ENCODE results near the gene PCNT.
"Not testable (repeated sequence)": the region's sequence is repeated elsewhere in the genome, so short reads cannot be mapped to it uniquely, and the experiment has no call there.

The PCNT gene

GRCh38 chr21:46392921-46393320 is 69.0 kb downstream of the PCNT start:
- no peaks in the 10 kb centered on the region for H3K27me3 ChIP-seq (ENCODE audit: control insufficient read depth, insufficient read depth, low read length)
- peaks cover 40% of the 10 kb centered on the region for H3K36me3 ChIP-seq (ENCODE audit: insufficient read depth, low read length)
- H3K9ac ChIP-seq (ENCODE audit: low read depth, low read length) = peak overlapping the region; percentile 39

DNA sequence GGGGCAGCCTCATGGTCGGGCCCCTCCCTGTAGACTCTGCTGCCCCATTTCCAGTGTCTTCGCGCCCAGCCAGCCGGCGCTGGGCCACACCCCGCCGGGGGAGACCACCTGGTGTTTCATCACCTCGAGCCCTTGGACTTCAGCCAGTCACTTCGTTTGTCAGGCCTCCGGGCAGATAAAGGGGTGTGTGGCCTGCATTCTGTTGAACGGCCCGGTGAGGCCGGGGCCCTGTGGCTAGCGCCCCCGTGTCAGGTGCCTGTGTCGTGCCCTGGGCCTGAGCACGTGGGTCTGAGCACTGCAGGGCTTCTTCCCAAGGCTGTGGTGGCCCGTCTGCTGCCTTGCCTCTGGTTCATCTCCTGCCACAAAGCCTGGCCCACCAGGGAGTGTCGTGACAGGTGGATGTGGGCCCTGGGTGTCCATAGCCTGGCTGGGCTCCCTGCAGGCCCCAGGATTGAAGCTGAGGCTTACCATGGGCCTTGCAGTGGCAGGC is 69.5 kb downstream of the PCNT start:
- Histone ChIP-seq H3K4me2 (ENCODE audit: low read length) (peak overlapping the region; percentile 75), H3K27me3 (ENCODE audit: control insufficient read depth, insufficient read depth, low read length) (no peaks in the 10 kb centered on the region), H3K4me1 (ENCODE audit: control insufficient read depth, insufficient read depth, low read length) (peaks cover 21% of the 10 kb centered on the region), H3K36me3 (ENCODE audit: insufficient read depth, low read length) (peaks cover 41% of the 10 kb centered on the region), H3K9ac (ENCODE audit: low read depth, low read length) (peak overlapping the region; percentile 39), H3K4me3 (ENCODE audit: low read length) (no peak overlapping the region), H3K9me3 (replicated peaks; ENCODE audit: low read length) (no peaks in the 10 kb centered on the region)

More at GRCh38 chr21:46392921-46393320, 69.0 kb downstream of the PCNT start:
- peak overlapping the region; percentile 75 for H3K4me2 ChIP-seq (ENCODE audit: low read length)
- H3K9me3 ChIP-seq (replicated peaks; ENCODE audit: low read length) = no peaks in the 10 kb centered on the region
- peak overlapping the region; percentile 33 for H3K4me3 ChIP-seq (ENCODE audit: low read length)
- peaks cover 21% of the 10 kb centered on the region for H3K4me1 ChIP-seq (ENCODE audit: control insufficient read depth, insufficient read depth, low read length)

DNA sequence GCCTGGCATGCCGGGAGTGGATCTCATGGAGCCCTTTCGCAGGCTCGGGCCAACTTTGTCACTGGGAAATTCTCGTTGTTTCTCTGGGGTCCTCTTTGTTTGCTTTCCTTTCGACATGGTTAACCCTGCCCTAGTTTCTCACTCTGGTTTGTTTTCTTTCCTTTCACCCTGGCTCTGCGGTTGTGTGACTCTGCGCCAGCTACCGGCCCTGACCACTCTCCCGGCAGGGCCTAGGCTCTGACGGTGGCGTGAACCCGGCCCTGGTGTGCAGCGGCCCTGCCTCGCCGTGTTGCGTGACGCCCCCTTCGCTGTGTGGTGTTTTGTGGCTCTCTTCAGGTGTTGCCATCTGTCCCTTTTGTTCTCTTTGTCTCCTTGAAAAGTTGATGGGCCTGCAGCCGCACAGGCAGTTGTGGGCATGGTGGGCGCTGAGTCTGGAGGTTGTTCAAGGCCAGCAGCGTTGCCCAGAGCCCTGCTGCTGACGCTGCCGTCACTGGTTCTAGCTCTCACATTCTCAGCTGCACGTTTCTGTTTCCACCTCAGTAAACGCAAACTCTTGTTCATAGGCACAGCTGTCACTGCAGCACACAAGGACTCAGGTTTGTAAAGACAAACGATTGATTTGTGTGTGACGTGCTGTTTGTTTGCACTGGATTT is 70.1 kb downstream of the PCNT start:
- H3K27me3 ChIP-seq (ENCODE audit: control insufficient read depth, insufficient read depth, low read length) = no peaks in the 10 kb centered on the region
- peak overlapping the region; percentile 75 for H3K4me2 ChIP-seq (ENCODE audit: low read length)
- peaks cover 21% of the 10 kb centered on the region for H3K4me1 ChIP-seq (ENCODE audit: control insufficient read depth, insufficient read depth, low read length)
- H3K4me3 ChIP-seq (ENCODE audit: low read length) = no peak overlapping the region
- peaks cover 39% of the 10 kb centered on the region for H3K36me3 ChIP-seq (ENCODE audit: insufficient read depth, low read length)
- peak overlapping the region; percentile 39 for H3K9ac ChIP-seq (ENCODE audit: low read depth, low read length)
- H3K9me3 ChIP-seq (replicated peaks; ENCODE audit: low read length) = no peaks in the 10 kb centered on the region

DNA sequence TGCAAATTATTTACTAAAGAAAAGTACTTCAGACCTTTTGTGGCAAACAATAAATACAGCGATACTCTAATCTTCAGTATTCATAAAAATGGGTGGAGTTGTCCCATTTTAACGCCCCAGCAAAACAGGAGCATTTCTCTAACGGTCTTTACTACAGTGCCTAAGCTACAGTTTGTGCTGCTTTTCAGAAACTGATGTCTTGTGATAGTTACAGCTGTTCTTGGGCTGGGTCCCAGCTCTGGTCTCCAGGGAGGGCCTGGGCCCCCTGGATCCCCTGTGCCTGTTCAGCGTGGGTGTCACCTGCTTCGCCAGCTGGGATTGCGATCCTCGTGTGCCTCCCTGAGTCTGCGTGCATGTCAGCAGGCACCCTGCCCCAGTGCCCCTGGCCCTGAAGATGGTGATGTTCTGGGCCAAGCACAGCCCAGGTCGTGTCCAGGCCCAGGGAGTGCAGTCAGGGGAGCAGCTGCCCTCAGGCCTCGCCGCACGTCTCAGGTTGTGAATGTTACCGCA is 70.7 kb downstream of the PCNT start:
- H3K4me1 ChIP-seq (ENCODE audit: control insufficient read depth, insufficient read depth, low read length) = peaks cover 21% of the 10 kb centered on the region
- no peak overlapping the region for H3K9ac ChIP-seq (ENCODE audit: low read depth, low read length)
- H3K4me2 ChIP-seq (ENCODE audit: low read length) = no peak overlapping the region
- H3K36me3 ChIP-seq (ENCODE audit: insufficient read depth, low read length) = peaks cover 39% of the 10 kb centered on the region
- H3K4me3 ChIP-seq (ENCODE audit: low read length) = no peak overlapping the region
- no peaks in the 10 kb centered on the region for H3K27me3 ChIP-seq (ENCODE audit: control insufficient read depth, insufficient read depth, low read length)
- H3K9me3 ChIP-seq (replicated peaks; ENCODE audit: low read length) = no peaks in the 10 kb centered on the region

GRCh38 chr21:46397211-46397905 is 73.4 kb downstream of the PCNT start:
- Histone ChIP-seq H3K4me1 (ENCODE audit: control insufficient read depth, insufficient read depth, low read length) (peaks cover 20% of the 10 kb centered on the region), H3K36me3 (ENCODE audit: insufficient read depth, low read length) (peaks cover 44% of the 10 kb centered on the region)

DNA sequence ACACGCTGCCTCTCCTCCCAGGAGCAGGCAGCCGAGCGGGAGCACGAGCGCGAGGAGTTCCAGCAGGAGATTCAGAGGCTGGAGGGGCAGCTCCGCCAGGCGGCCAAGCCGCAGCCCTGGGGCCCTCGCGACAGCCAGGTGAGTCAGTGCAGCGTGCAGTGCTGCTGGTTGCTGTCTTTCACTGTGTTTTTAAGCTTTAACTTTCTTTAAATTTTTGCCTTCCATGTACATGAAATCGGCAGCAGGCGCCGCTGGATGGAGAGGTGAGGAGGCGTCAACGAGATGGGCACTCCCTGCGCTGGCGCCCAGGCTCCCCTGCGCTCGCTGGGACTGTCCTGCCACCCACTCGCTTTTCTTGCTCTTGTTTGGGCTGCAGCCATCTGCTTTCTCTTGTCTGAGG is 74.0 kb downstream of the PCNT start:
- no peak overlapping the region for H3K9ac ChIP-seq (ENCODE audit: low read depth, low read length)
- no peak overlapping the region for H3K4me3 ChIP-seq (ENCODE audit: low read length)
- H3K27me3 ChIP-seq (ENCODE audit: control insufficient read depth, insufficient read depth, low read length) = no peaks in the 10 kb centered on the region
- H3K9me3 ChIP-seq (replicated peaks; ENCODE audit: low read length) = no peaks in the 10 kb centered on the region
- peaks cover 13% of the 10 kb centered on the region for H3K4me1 ChIP-seq (ENCODE audit: control insufficient read depth, insufficient read depth, low read length)
- peaks cover 50% of the 10 kb centered on the region for H3K36me3 ChIP-seq (ENCODE audit: insufficient read depth, low read length)
- H3K4me2 ChIP-seq (ENCODE audit: low read length) = no peak overlapping the region

More at GRCh38 chr21:46397211-46397905, 73.4 kb downstream of the PCNT start:
- Histone ChIP-seq H3K4me2 (ENCODE audit: low read length) (no peak overlapping the region), H3K4me3 (ENCODE audit: low read length) (no peak overlapping the region), H3K9ac (ENCODE audit: low read depth, low read length) (no peak overlapping the region), H3K27me3 (ENCODE audit: control insufficient read depth, insufficient read depth, low read length) (no peaks in the 10 kb centered on the region), H3K9me3 (replicated peaks; ENCODE audit: low read length) (no peaks in the 10 kb centered on the region)

DNA sequence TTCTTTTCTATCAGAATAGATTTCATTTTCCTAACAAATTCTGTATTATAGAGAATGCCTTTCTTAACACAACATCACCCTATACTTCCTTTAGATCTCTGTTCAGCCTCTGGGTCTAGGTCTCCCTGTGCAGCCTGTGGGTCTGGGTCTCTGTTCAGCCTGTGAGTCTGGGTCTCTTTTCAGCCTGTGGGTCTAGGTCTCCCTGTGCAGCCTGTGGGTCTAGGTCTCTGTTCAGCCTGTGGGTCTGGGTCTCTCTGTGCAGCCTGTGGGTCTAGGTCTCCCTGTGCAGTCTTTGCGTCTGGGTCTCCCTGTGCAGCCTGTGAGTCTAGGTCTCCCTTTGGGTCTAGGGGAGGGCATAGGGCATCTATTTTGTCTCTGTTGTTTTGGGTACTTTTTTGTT is 75.2 kb downstream of the PCNT start:
- Histone ChIP-seq H3K4me3 (ENCODE audit: low read length) (no peak overlapping the region), H3K9me3 (replicated peaks; ENCODE audit: low read length) (no peaks in the 10 kb centered on the region), H3K36me3 (ENCODE audit: insufficient read depth, low read length) (peaks cover 48% of the 10 kb centered on the region), H3K4me2 (ENCODE audit: low read length) (no peak overlapping the region), H3K27me3 (ENCODE audit: control insufficient read depth, insufficient read depth, low read length) (no peaks in the 10 kb centered on the region), H3K4me1 (ENCODE audit: control insufficient read depth, insufficient read depth, low read length) (peaks cover 2% of the 10 kb centered on the region), H3K9ac (ENCODE audit: low read depth, low read length) (no peak overlapping the region)

DNA sequence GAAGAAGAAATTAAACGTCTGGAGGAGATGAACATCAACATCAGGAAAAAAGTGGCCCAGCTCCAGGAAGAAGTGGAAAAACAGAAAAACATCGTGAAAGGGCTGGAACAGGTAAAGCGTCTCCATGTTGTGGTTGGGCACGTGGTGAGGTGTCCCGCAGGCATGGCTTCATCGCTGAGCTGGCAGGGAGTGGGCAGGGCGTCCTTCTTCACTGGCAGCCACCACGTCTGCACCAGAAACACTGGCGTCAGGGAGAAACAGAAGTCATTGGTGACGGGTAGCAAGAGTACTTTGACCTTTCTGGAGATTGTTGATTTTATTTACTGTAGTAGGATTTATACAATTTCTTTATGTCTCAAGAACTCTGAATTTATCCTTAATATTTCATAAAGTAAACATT is 75.7 kb downstream of the PCNT start:
- Histone ChIP-seq H3K4me1 (ENCODE audit: control insufficient read depth, insufficient read depth, low read length) (no peaks in the 10 kb centered on the region), H3K4me3 (ENCODE audit: low read length) (no peak overlapping the region), H3K9ac (ENCODE audit: low read depth, low read length) (no peak overlapping the region), H3K9me3 (replicated peaks; ENCODE audit: low read length) (no peaks in the 10 kb centered on the region), H3K27me3 (ENCODE audit: control insufficient read depth, insufficient read depth, low read length) (no peaks in the 10 kb centered on the region), H3K36me3 (ENCODE audit: insufficient read depth, low read length) (peaks cover 50% of the 10 kb centered on the region), H3K4me2 (ENCODE audit: low read length) (no peak overlapping the region)

GRCh38 chr21:46401186-46401910 is 77.4 kb downstream of the PCNT start:
- Histone ChIP-seq H3K9me3 (replicated peaks; ENCODE audit: low read length) (no peaks in the 10 kb centered on the region), H3K36me3 (ENCODE audit: insufficient read depth, low read length) (peaks cover 52% of the 10 kb centered on the region), H3K4me1 (ENCODE audit: control insufficient read depth, insufficient read depth, low read length) (no peaks in the 10 kb centered on the region), H3K4me3 (ENCODE audit: low read length) (no peak overlapping the region), H3K9ac (ENCODE audit: low read depth, low read length) (no peak overlapping the region), H3K27me3 (ENCODE audit: control insufficient read depth, insufficient read depth, low read length) (no peaks in the 10 kb centered on the region), H3K4me2 (ENCODE audit: low read length) (no peak overlapping the region)

DNA sequence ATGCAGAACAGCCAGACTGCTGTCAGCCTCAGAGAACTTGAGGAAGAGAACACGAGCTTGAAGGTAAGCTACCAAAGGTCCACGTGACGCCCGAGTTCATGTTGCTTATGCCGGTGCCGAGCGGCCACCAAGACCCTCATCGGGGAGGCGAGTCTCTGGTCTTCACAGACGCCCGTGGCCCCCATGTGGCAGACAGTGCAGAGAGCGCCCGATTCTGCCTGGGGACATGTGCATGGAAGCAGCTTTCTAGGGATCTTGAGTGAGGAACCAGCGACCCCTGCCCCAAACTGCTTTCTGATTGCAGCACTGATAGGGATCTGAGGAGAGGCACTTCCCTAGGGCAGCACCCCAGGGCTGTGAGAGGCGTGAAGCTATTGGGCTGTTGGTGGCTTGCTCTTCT is 78.5 kb downstream of the PCNT start:
- H3K9ac ChIP-seq (ENCODE audit: low read depth, low read length) = no peak overlapping the region
- H3K4me3 ChIP-seq (ENCODE audit: low read length) = no peak overlapping the region
- peaks cover 52% of the 10 kb centered on the region for H3K36me3 ChIP-seq (ENCODE audit: insufficient read depth, low read length)
- no peaks in the 10 kb centered on the region for H3K27me3 ChIP-seq (ENCODE audit: control insufficient read depth, insufficient read depth, low read length)
- H3K9me3 ChIP-seq (replicated peaks; ENCODE audit: low read length) = no peaks in the 10 kb centered on the region
- no peaks in the 10 kb centered on the region for H3K4me1 ChIP-seq (ENCODE audit: control insufficient read depth, insufficient read depth, low read length)
- H3K4me2 ChIP-seq (ENCODE audit: low read length) = no peak overlapping the region

DNA sequence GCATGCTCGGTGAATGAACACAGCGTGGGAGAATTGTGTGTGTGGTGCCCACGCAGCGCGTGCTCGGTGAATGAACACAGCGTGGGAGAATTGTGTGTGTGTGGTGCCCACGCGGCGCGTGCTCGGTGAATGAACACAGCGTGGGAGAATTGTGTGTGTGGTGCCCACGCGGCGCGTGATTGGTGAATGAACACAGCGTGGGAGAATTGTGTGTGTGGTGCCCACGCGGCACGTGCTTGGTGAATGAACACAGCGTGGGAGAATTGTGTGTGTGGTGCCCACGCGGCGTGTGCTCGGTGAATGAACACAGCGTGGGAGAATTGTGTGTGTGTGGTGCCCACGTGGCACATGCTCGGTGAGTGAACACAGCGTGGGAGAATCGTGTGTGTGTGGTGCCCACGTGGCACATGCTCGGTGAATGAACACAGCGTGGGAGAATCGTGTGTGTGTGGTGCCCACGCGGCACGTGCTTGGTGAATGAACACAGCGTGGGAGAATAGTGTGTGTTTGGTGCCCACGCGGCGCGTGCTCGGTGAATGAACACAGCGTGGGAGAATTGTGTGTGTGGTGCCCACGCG is 79.4 kb downstream of the PCNT start:
- not testable (repeated sequence) for H3K9me3 ChIP-seq (replicated peaks; ENCODE audit: low read length); H3K4me1 ChIP-seq (ENCODE audit: control insufficient read depth, insufficient read depth, low read length); H3K9ac ChIP-seq (ENCODE audit: low read depth, low read length); H3K27me3 ChIP-seq (ENCODE audit: control insufficient read depth, insufficient read depth, low read length); H3K4me2 ChIP-seq (ENCODE audit: low read length); H3K4me3 ChIP-seq (ENCODE audit: low read length)
- H3K36me3 ChIP-seq (ENCODE audit: insufficient read depth, low read length) = peaks cover 46% of the 10 kb centered on the region

Data from skeletal muscle satellite cell (primary cell).